GM19395 (cell line): ENCODE results near the gene HABP4.

Experiments
- ATAC-seq: cut with Tn5 transposase; IDR thresholded peaks from one replicate; pipeline ENCODE4 v1.9.1; 2021; ENCODE audit warnings: mild to moderate bottlenecking, moderate library complexity; ENCODE audit not compliant: unreplicated experiment

HABP4 gene

DNA sequence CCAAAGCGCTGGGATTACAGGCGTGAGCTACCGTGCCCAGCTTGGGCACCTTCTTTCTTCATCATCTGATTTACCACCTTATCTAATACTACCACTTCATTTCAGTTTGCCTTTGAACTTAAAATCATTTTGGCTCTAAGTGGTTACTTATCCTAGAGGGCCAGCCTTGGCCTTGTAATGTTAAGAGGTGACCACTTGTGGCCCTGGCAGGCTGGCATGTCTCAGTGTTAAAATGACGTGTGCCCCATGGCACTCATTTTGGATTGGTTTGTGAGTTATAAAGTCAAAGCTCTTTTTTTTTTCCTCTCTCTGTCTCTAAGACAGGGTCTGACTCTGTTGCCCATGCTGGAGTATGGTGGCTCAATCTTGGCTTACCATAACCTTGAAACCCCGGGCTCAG lies 17.8 kb downstream of the HABP4 start:
- ATAC-seq: no peak

GRCh38 chr9:96476013-96476412 lies 26.0 kb downstream of the HABP4 start:
- ATAC-seq: no peak

GRCh38 chr9:96476591-96476990 lies 26.6 kb downstream of the HABP4 start:
- no peak for ATAC-seq

DNA sequence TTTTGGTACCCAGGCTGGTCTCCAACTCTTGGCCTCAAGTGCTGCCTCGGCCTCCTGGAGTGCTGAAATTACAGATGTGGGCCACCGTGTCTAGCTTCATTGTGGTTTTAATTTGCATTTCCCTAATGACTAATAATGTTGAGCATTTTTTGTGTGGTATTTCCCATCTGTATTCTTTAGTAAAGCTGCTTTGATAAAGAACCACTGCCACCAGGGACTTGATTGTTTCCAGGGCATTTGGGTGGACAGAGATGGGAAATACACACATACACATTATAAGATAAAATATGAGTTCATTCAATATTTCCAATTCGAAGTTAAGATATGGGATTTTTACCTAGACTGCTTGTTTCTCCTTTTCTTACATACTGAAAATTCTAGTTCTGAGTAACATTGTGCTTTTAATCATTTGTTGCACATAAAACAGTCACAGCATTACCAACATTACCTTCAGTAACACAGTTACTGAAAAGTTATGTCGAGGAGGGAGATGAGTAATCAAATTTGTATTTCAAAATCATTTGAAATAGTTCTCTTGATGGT lies 28.9 kb downstream of the HABP4 start:
- peak; percentile 77 for ATAC-seq

- ATAC-seq: no peak
Observed at GRCh38 chr9:96480736-96481135, 30.8 kb downstream of the HABP4 start.

GRCh38 chr9:96482476-96482875 lies 32.5 kb downstream of the HABP4 start:
- no peak for ATAC-seq

- no peak for ATAC-seq
Observed at GRCh38 chr9:96483197-96483596, 33.2 kb downstream of the HABP4 start.

DNA sequence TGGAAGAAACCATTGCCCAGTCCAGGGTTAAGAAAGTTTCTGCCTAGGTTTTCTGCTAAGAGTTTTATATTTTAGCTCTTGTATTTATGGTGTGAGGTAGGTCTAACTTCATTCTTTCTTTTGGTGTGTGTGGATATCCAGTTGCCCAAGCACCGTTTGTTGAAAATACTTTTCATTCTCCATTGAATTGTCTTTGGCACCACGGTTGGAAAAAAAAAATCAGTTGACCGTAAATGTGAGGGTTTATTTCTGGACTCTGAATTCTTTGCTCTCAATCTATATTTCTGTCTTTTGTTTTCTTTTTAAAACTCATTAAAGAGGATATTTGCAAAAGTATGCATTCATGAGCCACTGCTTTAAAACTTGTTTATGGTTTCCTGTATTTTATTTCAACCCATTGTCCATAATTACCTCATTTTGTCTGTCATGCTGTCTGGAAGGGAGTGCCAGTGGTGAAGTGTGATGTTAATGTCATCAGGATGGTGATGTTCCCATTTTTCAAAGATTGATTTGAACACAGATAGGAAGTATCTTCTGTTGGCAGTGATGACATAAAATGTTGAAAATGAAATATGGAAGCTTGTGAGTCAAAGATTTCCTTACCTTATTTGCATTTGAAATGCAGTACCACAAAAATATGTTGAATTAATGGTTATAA lies 33.9 kb downstream of the HABP4 start:
- ATAC-seq: no peak

- ATAC-seq: peak; percentile 97
Observed at GRCh38 chr9:96484521-96484931, 34.6 kb downstream of the HABP4 start.

GRCh38 chr9:96485280-96485679 lies 35.3 kb downstream of the HABP4 start:
- ATAC-seq: no peak

DNA sequence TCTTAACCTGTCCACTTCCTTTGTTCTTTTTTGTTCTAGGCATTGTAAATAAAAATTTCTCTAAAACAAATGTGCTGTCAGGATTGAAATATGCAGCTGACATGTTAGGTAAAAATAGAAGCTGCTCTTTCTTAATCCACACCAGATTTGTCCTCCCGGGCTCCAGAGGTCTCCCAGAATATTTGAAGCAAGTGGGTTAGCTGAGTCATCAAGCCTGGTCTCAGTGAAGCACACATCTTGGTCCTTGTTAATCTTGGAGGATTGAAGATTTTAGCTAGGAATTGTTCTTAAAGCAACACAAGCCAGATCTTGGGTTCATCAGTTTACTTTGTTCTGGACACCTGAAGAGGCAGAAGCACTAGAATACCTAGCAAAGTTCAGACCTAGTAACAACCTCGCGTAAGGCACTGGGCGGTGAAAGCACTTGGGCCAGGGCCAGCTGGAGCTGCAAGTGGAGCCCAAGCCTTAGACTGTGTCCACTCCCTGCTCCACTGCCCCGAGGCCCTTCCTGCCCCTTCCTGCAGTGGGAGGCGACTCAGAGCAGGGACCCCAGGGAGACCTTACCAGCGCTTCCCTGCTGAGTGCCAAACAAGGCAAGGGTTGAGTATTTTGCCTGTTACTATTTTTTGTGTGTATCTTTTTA lies 36.5 kb downstream of the HABP4 start:
- no peak for ATAC-seq

DNA sequence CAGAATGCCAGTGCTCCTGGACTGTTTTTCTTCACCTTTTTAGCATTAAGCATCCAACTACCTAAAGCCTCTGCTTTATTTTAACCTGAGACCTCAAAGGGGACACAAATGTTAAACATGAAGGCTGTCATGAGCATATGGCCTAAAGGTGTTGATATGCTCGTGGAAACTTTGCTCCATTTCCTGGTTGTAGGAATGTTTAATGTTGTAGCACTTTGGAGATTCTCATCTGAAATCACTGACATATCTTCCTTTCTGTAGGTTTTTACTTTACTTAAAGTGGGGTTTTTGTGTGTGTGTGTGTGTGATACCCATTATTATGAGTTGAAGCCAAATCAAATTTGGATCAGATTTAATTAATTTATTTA lies 37.0 kb downstream of the HABP4 start:
- no peak for ATAC-seq

DNA sequence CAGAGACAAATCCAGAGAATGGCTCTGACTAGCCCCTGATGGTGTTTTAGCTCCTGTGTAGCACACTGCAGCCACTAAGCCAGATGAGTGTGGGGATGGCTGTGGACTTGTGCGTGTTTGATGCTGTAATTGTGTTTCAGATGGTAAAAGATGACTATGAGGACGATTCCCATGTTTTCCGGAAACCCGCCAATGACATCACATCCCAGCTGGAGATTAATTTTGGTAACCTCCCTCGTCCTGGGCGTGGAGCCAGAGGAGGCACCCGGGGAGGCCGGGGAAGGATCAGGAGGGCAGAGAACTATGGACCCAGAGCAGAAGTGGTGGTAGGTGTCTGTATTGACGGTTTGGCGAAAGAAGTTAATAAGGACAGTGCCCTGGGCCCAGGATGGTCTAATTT lies 38.0 kb downstream of the HABP4 start:
- ATAC-seq: no peak

- ATAC-seq: no peak
Observed at GRCh38 chr9:96489482-96489979, 39.6 kb downstream of the HABP4 start.

- ATAC-seq: no peak
Observed at GRCh38 chr9:96490534-96491078, 40.6 kb downstream of the HABP4 start.

- ATAC-seq: no peak
Observed at GRCh38 chr9:96491079-96491879, 41.3 kb downstream of the HABP4 start.

- no peak for ATAC-seq
Observed at GRCh38 chr9:96491880-96492525, 42.0 kb downstream of the HABP4 start.

GRCh38 chr9:96492993-96493531 lies 43.1 kb downstream of the HABP4 start:
- no peak for ATAC-seq

- ATAC-seq: no peak
Observed at GRCh38 chr9:96493757-96494156, 43.8 kb downstream of the HABP4 start.

DNA sequence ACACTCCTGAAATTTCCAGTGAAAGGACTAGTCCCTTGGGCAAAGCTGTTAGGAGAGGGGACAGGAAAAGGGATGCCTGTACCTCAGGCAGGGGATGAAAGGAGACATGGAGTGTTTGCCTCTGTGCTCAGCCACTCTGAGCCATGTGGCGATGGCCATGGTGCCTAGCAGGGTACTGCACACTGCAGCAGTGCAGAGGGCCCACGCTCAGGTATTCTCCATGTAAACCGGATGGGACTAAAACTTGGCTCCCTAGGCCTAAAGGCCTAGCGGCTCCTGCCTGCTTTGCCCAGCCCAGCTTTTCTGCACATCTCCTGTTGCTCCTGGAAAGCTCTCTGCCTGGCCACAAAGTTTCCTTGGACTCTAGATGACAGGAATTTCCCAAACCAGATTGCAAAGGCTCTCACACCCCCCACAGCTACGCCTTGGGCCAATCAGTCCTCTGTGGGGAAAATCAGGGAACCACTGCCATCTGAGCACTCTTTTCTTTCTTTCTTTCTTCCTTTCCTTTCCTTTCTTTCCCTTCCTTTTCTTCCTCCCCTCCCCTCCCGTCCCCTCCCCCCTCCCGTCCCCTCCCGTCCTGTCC lies 44.3 kb downstream of the HABP4 start:
- ATAC-seq: no peak
